Gastroesophageal sphincter (tissue), 4 donors: Measurements from ENCODE around the gene MYCL. TPM values are rescaled to one million over a fixed set of nuclear protein-coding genes. Genes with fewer than 3 reads are reported as not detected.

Source experiments
- ATAC-seq: fragments of 150-250 bp; one replicate; pipeline ENCODE4 v1.9.1; 2016; ENCODE audit warnings: mild to moderate bottlenecking, moderate library complexity
- H3K27ac ChIP-seq, 4 donors: fragments of 200-600 bp; sonication (generic) in 3 of 4; 1 replicate in 3 of 4; 2 replicates in 1 of 4; pipeline ENCODE4 v1.5.1; 2016 to 2019
- H3K27me3 ChIP-seq: fragments of 200-600 bp; sonication (generic); one replicate; pipeline ENCODE4 v1.5.1; 2019
- H3K36me3 ChIP-seq, 2 donors: fragments of 200-600 bp; sonication (generic); one replicate each; pipeline ENCODE4 v1.5.1; 2019; ENCODE audit warnings: control low read depth in 1 of 2
- H3K4me1 ChIP-seq, 3 donors: fragments of 200-600 bp; sonication (generic); 1 replicate in 2 of 3; 2 replicates in 1 of 3; pipeline ENCODE4 v1.5.1; 2016 to 2019; ENCODE audit warnings: control low read depth in 2 of 3
- H3K4me3 ChIP-seq, 2 donors: fragments of 200-600 bp; sonication (generic); one replicate each; pipeline ENCODE4 v1.5.1; 2019; ENCODE audit warnings: mild to moderate bottlenecking in 1 of 2, moderate library complexity in 1 of 2
- H3K9me3 ChIP-seq, 3 donors: fragments of 200-600 bp; sonication (generic); one replicate each; pipeline ENCODE4 v1.5.1; 2017 to 2019; ENCODE audit warnings: control low read depth in 2 of 3
- EP300 ChIP-seq: sonication (generic); formaldehyde crosslinking; IDR thresholded peaks from one replicate; pipeline ENCODE4 v1.6.1; 2017; ENCODE audit warnings: antibody characterized with exemption, mild to moderate bottlenecking
- POLR2A ChIP-seq, 2 donors: fragments of 450-650 bp; IDR thresholded peaks; one replicate each; pipeline ENCODE4 v1.6.1; 2017; ENCODE audit warnings: antibody characterized with exemption in 2 of 2, mild to moderate bottlenecking in 2 of 2, moderate library complexity in 1 of 2
- POLR2AphosphoS5 ChIP-seq: sonication (generic); formaldehyde crosslinking; IDR thresholded peaks from one replicate; pipeline ENCODE4 v1.6.1; 2017; ENCODE audit warnings: antibody characterized with exemption
- WGBS, 2 donors: methylation state at CpG; one replicate each; pipeline ENCODE4 v1.1.5; 2018; ENCODE audit warnings: low coverage in 1 of 2; 5-methylcytosine and 5-hydroxymethylcytosine counted together
- total RNA-seq, 4 donors: library from RNA; depleted of rRNA; stranded (reverse); fragments of >200 nt; gene quantifications; one replicate each; pipeline ENCODE4 v1.1.0, GENCODE V29; 2016
- TF ChIP-seq, protein P1 (sequence below), 4 experiments: fragments of 200-600 bp in 2 of 4; fragments of 450-650 bp in 2 of 4; sonication (generic) in 1 of 4; IDR thresholded peaks; one replicate each; pipeline ENCODE4 v1.5.1; 2017 to 2019; ENCODE audit warnings: antibody characterized with exemption in 4 of 4, mild to moderate bottlenecking in 2 of 4, moderate library complexity in 2 of 4

MYCL gene
- total RNA-seq, 4 donors from 2014 or later, result 0.27 to 1.2 (median 0.69) TPM; not detected in 1

DNA sequence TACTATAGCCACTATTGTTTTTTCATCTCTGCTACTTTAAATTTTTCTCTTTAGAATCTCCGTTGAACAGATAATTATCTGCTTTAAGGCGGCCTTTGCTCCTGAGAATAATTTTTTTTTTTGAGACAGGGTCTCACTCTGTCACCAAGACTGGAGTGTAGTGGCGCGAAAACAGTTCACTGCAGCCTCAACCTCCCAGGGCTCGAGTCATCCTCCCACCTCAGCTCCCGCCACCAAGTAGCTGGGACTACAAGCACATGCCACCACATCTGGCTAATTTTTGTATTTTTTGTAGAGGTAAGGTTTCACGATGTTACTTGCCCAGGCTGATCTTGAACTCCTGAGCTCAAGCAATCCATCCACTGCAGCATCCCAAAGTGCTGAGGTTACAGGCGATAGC, 47.0 kb downstream of the MYCL start:
- 88 to 92% methylated on average over 6 to 7 of the region's 8 CpGs for WGBS, 2 donors
- no peak for ATAC-seq
- H3K9me3 ChIP-seq, result no peaks in the 10 kb centered on the region
- peaks cover 3 to 65% of the 10 kb centered on the region in 2 donors for H3K36me3 ChIP-seq
- no peak overlapping the region for H3K27ac ChIP-seq
- H3K27me3 ChIP-seq, result no peaks in the 10 kb centered on the region
- H3K4me1 ChIP-seq, result peaks cover 0 to 19% (median 0%) of the 10 kb centered on the region in 3 donors
- no peak for TF ChIP-seq POLR2AphosphoS5
- H3K4me3 ChIP-seq, result no peak overlapping the region

- H3K9me3 ChIP-seq, result no peaks in the 10 kb centered on the region
- peaks cover 3 to 69% of the 10 kb centered on the region in 2 donors for H3K36me3 ChIP-seq
- H3K4me1 ChIP-seq, result peaks cover 0 to 19% (median 0%) of the 10 kb centered on the region in 3 donors
- no peak for TF ChIP-seq POLR2AphosphoS5
- TF ChIP-seq POLR2A (IDR thresholded peaks at IDR 0.05), result no peak
- TF ChIP-seq, protein P1, sequence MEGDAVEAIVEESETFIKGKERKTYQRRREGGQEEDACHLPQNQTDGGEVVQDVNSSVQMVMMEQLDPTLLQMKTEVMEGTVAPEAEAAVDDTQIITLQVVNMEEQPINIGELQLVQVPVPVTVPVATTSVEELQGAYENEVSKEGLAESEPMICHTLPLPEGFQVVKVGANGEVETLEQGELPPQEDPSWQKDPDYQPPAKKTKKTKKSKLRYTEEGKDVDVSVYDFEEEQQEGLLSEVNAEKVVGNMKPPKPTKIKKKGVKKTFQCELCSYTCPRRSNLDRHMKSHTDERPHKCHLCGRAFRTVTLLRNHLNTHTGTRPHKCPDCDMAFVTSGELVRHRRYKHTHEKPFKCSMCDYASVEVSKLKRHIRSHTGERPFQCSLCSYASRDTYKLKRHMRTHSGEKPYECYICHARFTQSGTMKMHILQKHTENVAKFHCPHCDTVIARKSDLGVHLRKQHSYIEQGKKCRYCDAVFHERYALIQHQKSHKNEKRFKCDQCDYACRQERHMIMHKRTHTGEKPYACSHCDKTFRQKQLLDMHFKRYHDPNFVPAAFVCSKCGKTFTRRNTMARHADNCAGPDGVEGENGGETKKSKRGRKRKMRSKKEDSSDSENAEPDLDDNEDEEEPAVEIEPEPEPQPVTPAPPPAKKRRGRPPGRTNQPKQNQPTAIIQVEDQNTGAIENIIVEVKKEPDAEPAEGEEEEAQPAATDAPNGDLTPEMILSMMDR (IDR thresholded peaks at IDR 0.05), result no peak
- TF ChIP-seq EP300, result no peak
- H3K27ac ChIP-seq, result no peak overlapping the region
- no peaks in the 10 kb centered on the region for H3K27me3 ChIP-seq
- ATAC-seq, result no peak
- H3K4me3 ChIP-seq, result no peak overlapping the region
Observed at GRCh38 chr1:39854314-39854713, 47.4 kb downstream of the MYCL start.

- no peak for ATAC-seq
- TF ChIP-seq EP300, result no peak
- TF ChIP-seq, protein P1 (IDR thresholded peaks at IDR 0.05), result no peak
- no peak for TF ChIP-seq POLR2AphosphoS5
- no peak for TF ChIP-seq POLR2A (IDR thresholded peaks at IDR 0.05)
- H3K27ac ChIP-seq, result no peak overlapping the region
- whole genome bisulfite sequencing, 2 donors, result 60 to 86% methylated on average over 1 of the region's 1 CpG
- no peak overlapping the region for H3K4me3 ChIP-seq
- H3K36me3 ChIP-seq, result peaks cover 3 to 84% of the 10 kb centered on the region in 2 donors
- H3K4me1 ChIP-seq, result peaks cover 0 to 19% (median 0%) of the 10 kb centered on the region in 3 donors
- no peaks in the 10 kb centered on the region for H3K9me3 ChIP-seq
- no peaks in the 10 kb centered on the region for H3K27me3 ChIP-seq
Observed at GRCh38 chr1:39852876-39853275, 48.8 kb downstream of the MYCL start.

DNA sequence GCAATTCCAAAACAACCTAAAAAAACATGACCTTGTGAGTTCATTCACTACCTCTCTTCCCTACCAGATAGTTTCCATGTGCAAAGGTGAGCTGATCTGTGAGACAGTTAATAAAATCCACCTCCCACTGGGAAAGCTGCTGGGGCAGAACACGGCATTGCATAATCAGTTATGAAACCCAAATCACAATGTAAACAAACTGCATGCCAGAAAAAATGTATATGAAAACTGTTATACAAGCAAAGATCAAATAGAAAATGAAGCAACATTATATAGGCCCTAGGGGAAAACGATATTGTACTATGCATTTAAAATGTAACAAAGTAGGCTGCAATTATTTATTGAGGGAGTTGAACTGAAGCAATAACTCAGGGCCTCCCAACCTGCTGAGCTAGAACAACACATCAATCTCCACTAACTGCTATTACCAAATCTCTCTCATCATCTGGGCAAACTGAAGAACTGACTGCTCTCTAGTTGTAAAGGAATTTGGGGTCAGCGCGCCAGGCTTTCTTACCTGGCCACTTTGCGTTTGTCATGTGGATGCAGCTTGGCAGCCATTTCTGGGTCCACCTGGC, 49.4 kb downstream of the MYCL start:
- no peak overlapping the region for H3K4me3 ChIP-seq
- 71 to 82% methylated on average over 5 of the region's 5 CpGs for WGBS, 2 donors
- H3K27me3 ChIP-seq, result no peaks in the 10 kb centered on the region
- TF ChIP-seq POLR2AphosphoS5 (no peak), EP300 (no peak), POLR2A (IDR thresholded peaks at IDR 0.05) (no peak)
- TF ChIP-seq, protein P1 (IDR thresholded peaks at IDR 0.05), result no peak
- H3K27ac ChIP-seq, result no peak overlapping the region
- no peaks in the 10 kb centered on the region for H3K9me3 ChIP-seq
- H3K36me3 ChIP-seq, result peaks cover 3 to 89% of the 10 kb centered on the region in 2 donors
- ATAC-seq, result no peak
- H3K4me1 ChIP-seq, result peaks cover 0 to 19% (median 0%) of the 10 kb centered on the region in 3 donors

GRCh38 chr1:39850606-39851216, 51.0 kb downstream of the MYCL start:
- ATAC-seq, result no peak
- peaks cover 3 to 77% of the 10 kb centered on the region in 2 donors for H3K36me3 ChIP-seq
- WGBS, 2 donors, result 65 to 75% methylated on average over 3 of the region's 3 CpGs
- H3K9me3 ChIP-seq, result no peaks in the 10 kb centered on the region
- H3K4me3 ChIP-seq, result no peak overlapping the region
- TF ChIP-seq EP300 (no peak), POLR2A (IDR thresholded peaks at IDR 0.05) (no peak), POLR2AphosphoS5 (no peak)
- TF ChIP-seq, protein P1 (IDR thresholded peaks at IDR 0.05), result no peak
- no peak overlapping the region for H3K27ac ChIP-seq
- peaks cover 4 to 29% (median 6%) of the 10 kb centered on the region in 3 donors for H3K4me1 ChIP-seq
- no peaks in the 10 kb centered on the region for H3K27me3 ChIP-seq
